Loucy (cell line): Measurements from ENCODE around the gene PCCA.

ENCODE experiments used
- H2AFZ ChIP-seq: fragments of 200-600 bp; sonication (generic); 2 replicates; pipeline ENCODE4 v1.6.0; 2016; ENCODE audit warnings: antibody characterized with exemption, mild to moderate bottlenecking, low read length, moderate library complexity
- H3F3A ChIP-seq: fragments of 200-600 bp; 2 replicates; pipeline ENCODE4 v1.6.0; 2016; ENCODE audit warnings: antibody characterized with exemption, low read depth, mild to moderate bottlenecking
- H3K27me3 ChIP-seq: fragments of 200-600 bp; sonication (generic); 2 replicates; pipeline ENCODE4 v1.6.1; 2014; ENCODE audit warnings: low read length, mild to moderate bottlenecking; ENCODE audit not compliant: insufficient read depth, poor library complexity, severe bottlenecking
- H3K36me3 ChIP-seq: fragments of 200-600 bp; sonication (generic); 2 replicates; pipeline ENCODE4 v1.6.1; 2016; ENCODE audit warnings: low read length; ENCODE audit not compliant: insufficient read depth
- H3K4me1 ChIP-seq: fragments of 200-600 bp; sonication (generic); 2 replicates; pipeline ENCODE4 v1.5.1; 2014; ENCODE audit warnings: low read length, mild to moderate bottlenecking; ENCODE audit not compliant: insufficient read depth, poor library complexity, severe bottlenecking
- H3K4me2 ChIP-seq: fragments of 200-600 bp; sonication (generic); 2 replicates; pipeline ENCODE4 v1.6.0; 2014; ENCODE audit warnings: antibody characterized with exemption, low read length, low read depth, mild to moderate bottlenecking; ENCODE audit not compliant: poor library complexity, severe bottlenecking
- H3K4me3 ChIP-seq: fragments of 200-600 bp; sonication (generic); 2 replicates; pipeline ENCODE4 v1.5.1; 2014; ENCODE audit warnings: low read length, mild to moderate bottlenecking, mixed read lengths; ENCODE audit not compliant: poor library complexity, severe bottlenecking
- H3K79me2 ChIP-seq: fragments of 200-600 bp; sonication (generic); 2 replicates; pipeline ENCODE4 v1.6.1; 2014; ENCODE audit warnings: low read length; ENCODE audit not compliant: insufficient read depth
- H3K9ac ChIP-seq: fragments of 200-600 bp; sonication (generic); 2 replicates; pipeline ENCODE4 v1.6.0; 2014; ENCODE audit warnings: mild to moderate bottlenecking, low read depth, low read length, moderate library complexity; ENCODE audit not compliant: poor library complexity, severe bottlenecking
- H3K9me2 ChIP-seq: fragments of 200-600 bp; sonication (generic); replicated peaks from 2 replicates; pipeline ENCODE4 v1.6.1; 2016; ENCODE audit warnings: low read depth, low read length, mixed read lengths
- H3K9me3 ChIP-seq: fragments of 200-600 bp; sonication (generic); 2 replicates; pipeline ENCODE4 v1.6.1; 2014; ENCODE audit warnings: mild to moderate bottlenecking, antibody characterized with exemption, low read length, low read depth; ENCODE audit not compliant: insufficient read depth
- H4K20me1 ChIP-seq: fragments of 200-600 bp; sonication (generic); 2 replicates; pipeline ENCODE4 v1.6.0; 2014; ENCODE audit warnings: antibody characterized with exemption, low read length, mild to moderate bottlenecking; ENCODE audit not compliant: insufficient read depth, poor library complexity, severe bottlenecking
- CTCF ChIP-seq: fragments of 200-600 bp; sonication (generic); conservative IDR thresholded peaks from 2 replicates; pipeline ENCODE4 v1.5.1; 2014; ENCODE audit warnings: mild to moderate bottlenecking, antibody characterized with exemption, low read length
- EZH2phosphoT487 ChIP-seq: fragments of 200-600 bp; IDR thresholded peaks from 2 replicates; pipeline ENCODE4 v1.6.1; 2018; ENCODE audit warnings: antibody characterized with exemption, mild to moderate bottlenecking, moderate library complexity, borderline replicate concordance

PCCA gene

GRCh38 chr13:100478107-100478809 is 389.4 kb downstream of the PCCA start:
- Histone ChIP-seq H3K4me3 (no peak overlapping the region), H3K27me3 (no peaks in the 10 kb centered on the region), H3K36me3 (no peaks in the 10 kb centered on the region), H3K4me2 (no peak overlapping the region), H3F3A (0 out of 2 replicates have a peak, but pooled peaks cover under 1% of the 10 kb centered on the region), H3K9me3 (no peaks in the 10 kb centered on the region), H3K9me2 (no peaks in the 10 kb centered on the region), H2AFZ (no peak overlapping the region), H3K9ac (no peak overlapping the region), H4K20me1 (no peaks in the 10 kb centered on the region), H3K79me2 (no peaks in the 10 kb centered on the region), H3K4me1 (peaks cover 14% of the 10 kb centered on the region)
- TF ChIP-seq CTCF (no peak), EZH2phosphoT487 (no peak)

GRCh38 chr13:100480676-100481075 is 391.8 kb downstream of the PCCA start:
- no peaks in the 10 kb centered on the region for H3K27me3 ChIP-seq
- TF ChIP-seq EZH2phosphoT487 (no peak), CTCF (no peak)
- H3K4me3 ChIP-seq = no peak overlapping the region
- no peak overlapping the region for H3K9ac ChIP-seq
- no peaks in the 10 kb centered on the region for H3K79me2 ChIP-seq
- no peaks in the 10 kb centered on the region for H3K9me3 ChIP-seq
- peaks cover 37% of the 10 kb centered on the region for H3K4me1 ChIP-seq
- H2AFZ ChIP-seq = no peak overlapping the region
- peaks cover 12% of the 10 kb centered on the region for H3F3A ChIP-seq
- H3K36me3 ChIP-seq = no peaks in the 10 kb centered on the region
- no peaks in the 10 kb centered on the region for H3K9me2 ChIP-seq
- H3K4me2 ChIP-seq = no peak overlapping the region
- no peaks in the 10 kb centered on the region for H4K20me1 ChIP-seq

- H3K4me3 ChIP-seq = peak overlapping the region; percentile 69
- no peak for TF ChIP-seq CTCF
Observed at GRCh38 chr13:100483139-100483538, 394.2 kb downstream of the PCCA start.

More at GRCh38 chr13:100483139-100483538, 394.2 kb downstream of the PCCA start:
- H3K9me2 ChIP-seq = no peaks in the 10 kb centered on the region
- H3K9me3 ChIP-seq = no peaks in the 10 kb centered on the region
- H3K4me1 ChIP-seq = peaks cover 38% of the 10 kb centered on the region
- H3K27me3 ChIP-seq = no peaks in the 10 kb centered on the region
- H3F3A ChIP-seq = peaks cover 12% of the 10 kb centered on the region
- H2AFZ ChIP-seq = no peak overlapping the region
- peak overlapping the region; percentile 84 for H3K4me2 ChIP-seq
- H3K36me3 ChIP-seq = no peaks in the 10 kb centered on the region
- no peaks in the 10 kb centered on the region for H4K20me1 ChIP-seq
- H3K9ac ChIP-seq = peak overlapping the region; percentile 66
- H3K79me2 ChIP-seq = no peaks in the 10 kb centered on the region
